Sigmoid colon (tissue), 7 donors: ENCODE results near the gene PKP1. TPM values are rescaled to one million over a fixed set of nuclear protein-coding genes. Genes with fewer than 3 reads are reported as not detected.

Source experiments
- DNase-seq: peaks from one replicate; pipeline ENCODE4 v3.0.0-alpha.2; 2019
- H3K27ac ChIP-seq, 4 donors: fragments of 200-600 bp; sonication (generic); one replicate each; pipeline ENCODE4 v1.5.1; 2016 to 2019; ENCODE audit warnings: mild to moderate bottlenecking in 1 of 4
- H3K27me3 ChIP-seq, 3 donors: fragments of 200-600 bp; sonication (generic); one replicate each; pipeline ENCODE4 v1.5.1; 2019; ENCODE audit warnings: mild to moderate bottlenecking in 1 of 3
- H3K36me3 ChIP-seq, 4 donors: fragments of 200-600 bp; sonication (generic); one replicate each; pipeline ENCODE4 v1.5.1; 2016 to 2019
- H3K4me1 ChIP-seq, 4 donors: fragments of 200-600 bp; sonication (generic); one replicate each; pipeline ENCODE4 v1.5.1; 2017 to 2019
- H3K4me3 ChIP-seq, 4 donors: fragments of 200-600 bp; sonication (generic); one replicate each; pipeline ENCODE4 v1.5.1; 2017 to 2019; ENCODE audit warnings: mild to moderate bottlenecking in 2 of 4, moderate library complexity in 1 of 4
- H3K9me3 ChIP-seq, 4 donors: fragments of 200-600 bp in 3 of 4; sonication (generic) in 3 of 4; one replicate each; pipeline versions ENCODE4 v1.5.1 to v1.6.1; 2013 to 2019
- CTCF ChIP-seq, 4 experiments: fragments of 450-650 bp in 3 of 4; fragments of 200-600 bp in 1 of 4; IDR thresholded peaks; one replicate each; pipeline ENCODE4 v1.5.1; 2016 to 2019; ENCODE audit warnings: antibody characterized with exemption in 4 of 4, mild to moderate bottlenecking in 3 of 4, moderate library complexity in 2 of 4
- EP300 ChIP-seq, 4 donors: sonication (generic); formaldehyde crosslinking; IDR thresholded peaks; one replicate each; pipeline ENCODE4 v1.6.1; 2017; ENCODE audit warnings: antibody characterized with exemption in 4 of 4
- POLR2A ChIP-seq, 2 donors: fragments of 450-650 bp; IDR thresholded peaks; one replicate each; pipeline ENCODE4 v1.6.1; 2016; ENCODE audit warnings: antibody characterized with exemption in 2 of 2, mild to moderate bottlenecking in 2 of 2, moderate library complexity in 2 of 2
- POLR2AphosphoS5 ChIP-seq, 4 donors: sonication (generic); formaldehyde crosslinking; IDR thresholded peaks; one replicate each; pipeline ENCODE4 v1.6.1; 2017; ENCODE audit warnings: antibody characterized with exemption in 4 of 4
- WGBS, 2 donors: extraction: QIAGEN DNeasy Blood & Tissue Kit; methylation state at CpG; one replicate each; pipeline ENCODE4 v1.1.7; 2013; 5-methylcytosine and 5-hydroxymethylcytosine counted together
- intact Hi-C: fragments of 100-400 bp; cut with DNase I; formaldehyde crosslinking; loops from one replicate; pipeline ENCODE4 v1.15.1; 2023
- polyA plus RNA-seq, 3 donors: library from polyadenylated mRNA; stranded (reverse); fragments of 200-250 nt; gene quantifications; one replicate each; pipeline ENCODE4 v1.2.3, GENCODE V29; 2013
- total RNA-seq, 4 donors: library from RNA; depleted of rRNA; stranded (reverse); fragments of >200 nt; gene quantifications; one replicate each; pipeline ENCODE4 v1.1.0, GENCODE V29; 2016
- donor health status: healthy with polysubstance abuse.
- donor health status: Bipolar disorder and iron deficiency.
- donor health status: healthy.

PKP1 gene
- total and polyA plus RNA-seq, 7 donors, result under 0.01 to 0.60 (median 0.16) TPM; not detected in 2

DNA sequence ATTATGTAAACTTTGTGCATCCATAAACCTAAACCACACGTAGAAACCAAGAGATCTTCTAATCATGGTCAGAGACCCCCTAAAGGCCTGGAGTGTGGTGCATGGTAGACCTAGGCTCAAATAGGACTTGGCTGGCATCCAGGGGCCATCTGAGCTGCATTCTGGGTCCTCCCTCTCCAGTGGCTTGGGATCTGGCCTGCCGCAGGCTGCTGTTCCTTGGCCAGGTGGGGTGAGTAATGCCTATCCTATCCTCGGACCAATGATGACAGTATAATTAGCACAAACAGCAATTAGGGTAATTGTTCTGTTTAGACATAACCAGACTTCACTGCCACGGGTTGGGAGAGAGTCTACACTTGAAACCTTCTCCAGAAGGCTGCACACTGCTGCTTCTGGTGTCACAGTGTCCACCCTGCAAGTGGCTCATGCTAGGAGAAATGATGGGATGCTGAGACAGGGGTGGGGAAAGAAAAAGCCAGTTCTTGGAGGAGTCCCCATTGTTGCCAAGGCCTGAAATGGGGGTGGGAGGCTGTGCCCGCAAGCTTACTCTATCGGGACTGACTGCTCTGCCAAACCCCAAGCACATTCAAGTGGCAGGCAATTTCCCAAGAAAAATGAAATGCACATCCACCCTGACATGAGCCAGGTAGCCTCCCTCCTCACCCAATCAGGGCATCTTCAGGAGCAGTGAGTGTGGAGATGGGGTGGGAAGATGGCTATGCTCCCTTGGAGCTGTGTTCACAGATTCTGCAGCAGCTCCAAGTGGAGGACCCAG, 12.5 kb upstream of the PKP1 start:
- intact Hi-C loops, result no loop called here

GRCh38 chr1:201272799-201273198, 10.5 kb upstream of the PKP1 start:
- intact Hi-C loops, result no loop called here
- H3K27me3 ChIP-seq, result peaks cover 0 to 17% (median 0%) of the 10 kb centered on the region in 3 donors
- H3K36me3 ChIP-seq, result no peaks in the 10 kb centered on the region
- no peak overlapping the region for H3K27ac ChIP-seq
- TF ChIP-seq EP300 (IDR thresholded peaks at IDR 0.05) (no peak), POLR2A (IDR thresholded peaks at IDR 0.05) (no peak), POLR2AphosphoS5 (IDR thresholded peaks at IDR 0.05) (no peak), CTCF (IDR thresholded peaks at IDR 0.05) (no peak)
- no peaks in the 10 kb centered on the region for H3K4me1 ChIP-seq
- DNase-seq, result no peak
- no peak overlapping the region for H3K4me3 ChIP-seq
- WGBS, 2 donors, result 89 to 92% methylated on average over 10 of the region's 10 CpGs
- no peaks in the 10 kb centered on the region for H3K9me3 ChIP-seq

More for the DNA sequence above, 12.5 kb upstream of the PKP1 start:
- Histone ChIP-seq H3K4me1 (no peaks in the 10 kb centered on the region), H3K4me3 (no peak overlapping the region), H3K9me3 (no peaks in the 10 kb centered on the region), H3K27me3 (peaks cover 0 to 16% (median 0%) of the 10 kb centered on the region in 3 donors), H3K27ac (no peak overlapping the region), H3K36me3 (no peaks in the 10 kb centered on the region)
- 73 to 74% methylated on average over 6 of the region's 6 CpGs for WGBS, 2 donors
- DNase-seq, result no peak
- no peak for TF ChIP-seq CTCF (IDR thresholded peaks at IDR 0.05)
- no peak for TF ChIP-seq POLR2A (IDR thresholded peaks at IDR 0.05)
- no peak for TF ChIP-seq EP300 (IDR thresholded peaks at IDR 0.05)

- TF ChIP-seq POLR2AphosphoS5 (IDR thresholded peaks at IDR 0.05), result no peak
- TF ChIP-seq CTCF (IDR thresholded peaks at IDR 0.05), result no peak
- TF ChIP-seq EP300 (IDR thresholded peaks at IDR 0.05), result no peak
- no peak for TF ChIP-seq POLR2A (IDR thresholded peaks at IDR 0.05)
- WGBS, 2 donors, result 67 to 88% methylated on average over 12 of the region's 12 CpGs
- DNase-seq, result no peak
- intact Hi-C loops, result no loop called here
- H3K4me3 ChIP-seq, result no peak overlapping the region
- no peaks in the 10 kb centered on the region for H3K36me3 ChIP-seq
- no peak overlapping the region for H3K27ac ChIP-seq
- H3K4me1 ChIP-seq, result no peaks in the 10 kb centered on the region
- H3K9me3 ChIP-seq, result no peaks in the 10 kb centered on the region
- peaks cover 0 to 18% (median 0%) of the 10 kb centered on the region in 3 donors for H3K27me3 ChIP-seq
Measured at GRCh38 chr1:201274616-201275252, 8.6 kb upstream of the PKP1 start.

DNA sequence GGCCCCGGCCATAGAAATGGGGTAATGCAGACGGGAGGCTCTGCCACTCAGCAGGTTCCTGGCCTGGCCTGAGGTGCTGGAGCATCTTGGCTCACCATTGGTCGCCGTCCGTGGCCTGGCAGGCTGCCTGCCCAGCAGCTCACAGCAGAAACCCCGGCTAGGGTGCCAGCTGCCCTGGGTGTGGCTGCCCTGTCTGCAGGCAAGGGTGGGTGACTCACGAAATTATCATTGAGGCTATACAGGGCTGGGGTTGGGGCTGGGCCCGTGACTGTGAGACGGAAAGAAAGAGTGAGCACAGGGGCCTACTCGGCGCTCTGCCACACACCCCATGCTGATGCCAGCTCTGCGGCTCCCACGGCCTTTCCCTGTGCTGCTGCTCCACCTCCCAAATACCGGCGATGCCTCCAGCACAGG, 8.0 kb upstream of the PKP1 start:
- Histone ChIP-seq H3K27ac (no peak overlapping the region), H3K4me3 (no peak overlapping the region), H3K36me3 (no peaks in the 10 kb centered on the region), H3K9me3 (no peaks in the 10 kb centered on the region), H3K27me3 (peaks cover 0 to 16% (median 0%) of the 10 kb centered on the region in 3 donors), H3K4me1 (no peaks in the 10 kb centered on the region)
- 17 to 65% methylated on average over 15 of the region's 15 CpGs for WGBS, 2 donors
- no peak for DNase-seq
- TF ChIP-seq POLR2A (IDR thresholded peaks at IDR 0.05), result no peak
- TF ChIP-seq EP300 (IDR thresholded peaks at IDR 0.05), result no peak
- TF ChIP-seq POLR2AphosphoS5 (IDR thresholded peaks at IDR 0.05), result no peak
- no peak for TF ChIP-seq CTCF (IDR thresholded peaks at IDR 0.05)
- intact Hi-C loops, result no loop called here
